HG03139 (cell line): ENCODE results near the gene CPVL.

ENCODE experiments used
- ATAC-seq: cut with Tn5 transposase; IDR thresholded peaks from one replicate; pipeline ENCODE4 v1.9.1; 2021; ENCODE audit not compliant: unreplicated experiment

CPVL gene

GRCh38 chr7:29053105-29053872 lies 93.0 kb downstream of the CPVL start:
- no peak for ATAC-seq

- no peak for ATAC-seq
Measured at GRCh38 chr7:29046978-29047377, 99.4 kb downstream of the CPVL start.

- no peak for ATAC-seq
Measured at GRCh38 chr7:29045258-29046086, 100.9 kb downstream of the CPVL start.

GRCh38 chr7:29044554-29044953 lies 101.8 kb downstream of the CPVL start:
- ATAC-seq: no peak

- no peak for ATAC-seq
Measured at GRCh38 chr7:29043576-29043975, 102.8 kb downstream of the CPVL start.

- ATAC-seq: no peak
Measured at GRCh38 chr7:29042824-29043231, 103.5 kb downstream of the CPVL start.

- no peak for ATAC-seq
Measured at GRCh38 chr7:29041991-29042390, 104.3 kb downstream of the CPVL start.

GRCh38 chr7:29040579-29040925 lies 105.8 kb downstream of the CPVL start:
- ATAC-seq: no peak

- no peak for ATAC-seq
Measured at GRCh38 chr7:29039821-29040578, 106.3 kb downstream of the CPVL start.

- no peak for ATAC-seq
Measured at GRCh38 chr7:29038463-29038862, 107.9 kb downstream of the CPVL start.

- no peak for ATAC-seq
Measured at GRCh38 chr7:29035044-29035740, 111.1 kb downstream of the CPVL start.

GRCh38 chr7:29033584-29033983 lies 112.8 kb downstream of the CPVL start:
- no peak for ATAC-seq

- no peak for ATAC-seq
Measured at GRCh38 chr7:29032146-29032545, 114.2 kb downstream of the CPVL start.

GRCh38 chr7:29030781-29031275 lies 115.5 kb downstream of the CPVL start:
- no peak for ATAC-seq

GRCh38 chr7:29022291-29022988 lies 123.9 kb downstream of the CPVL start:
- no peak for ATAC-seq

- no peak for ATAC-seq
Measured at GRCh38 chr7:29019896-29020295, 126.4 kb downstream of the CPVL start.

- no peak for ATAC-seq
Measured at GRCh38 chr7:29019387-29019786, 127.0 kb downstream of the CPVL start.

- no peak for ATAC-seq
Measured at GRCh38 chr7:29017713-29018112, 128.6 kb downstream of the CPVL start.

GRCh38 chr7:29014725-29015124 lies 131.6 kb downstream of the CPVL start:
- ATAC-seq: no peak

GRCh38 chr7:29013931-29014330 lies 132.4 kb downstream of the CPVL start:
- ATAC-seq: no peak
